IPS-20b (cell line): ENCODE measurements around the gene CCDC146.
"Not testable (repeated sequence)": the region's sequence is repeated elsewhere in the genome, so short reads cannot be mapped to it uniquely, and the experiment has no call there.

Experiments used
- H3K27ac ChIP-seq: one replicate; pipeline ENCODE4 v1.5.1; 2013; ENCODE audit warnings: low read length
- H3K27me3 ChIP-seq: 2 replicates; pipeline ENCODE4 v1.6.1; 2013; ENCODE audit warnings: mild to moderate bottlenecking, low read length, inconsistent platforms; ENCODE audit not compliant: insufficient read depth
- H3K36me3 ChIP-seq: 2 replicates; pipeline ENCODE4 v1.6.1; 2013; ENCODE audit warnings: low read depth, mild to moderate bottlenecking, inconsistent platforms, low read length, moderate library complexity; ENCODE audit not compliant: insufficient read depth
- H3K4me1 ChIP-seq: 2 replicates; pipeline ENCODE4 v1.6.1; 2013; ENCODE audit warnings: mild to moderate bottlenecking, control low read depth, inconsistent platforms, low read length, moderate library complexity; ENCODE audit not compliant: insufficient read depth
- H3K4me3 ChIP-seq: 2 replicates; pipeline ENCODE4 v1.5.1; 2013; ENCODE audit warnings: mild to moderate bottlenecking, low read length, inconsistent platforms
- H3K9ac ChIP-seq: 2 replicates; pipeline ENCODE4 v1.6.1; 2013; ENCODE audit warnings: low read depth, mild to moderate bottlenecking, inconsistent platforms, low read length, moderate library complexity
- H3K9me3 ChIP-seq: 2 replicates; pipeline ENCODE4 v1.6.1; 2013; ENCODE audit warnings: mild to moderate bottlenecking, low read depth, low read length, inconsistent platforms; ENCODE audit not compliant: insufficient read depth

Gene CCDC146

GRCh38 chr7:77157034-77157433, 34.6 kb downstream of the CCDC146 start:
- not testable (repeated sequence) for H3K4me1 ChIP-seq, H3K4me3 ChIP-seq, H3K27ac ChIP-seq

DNA sequence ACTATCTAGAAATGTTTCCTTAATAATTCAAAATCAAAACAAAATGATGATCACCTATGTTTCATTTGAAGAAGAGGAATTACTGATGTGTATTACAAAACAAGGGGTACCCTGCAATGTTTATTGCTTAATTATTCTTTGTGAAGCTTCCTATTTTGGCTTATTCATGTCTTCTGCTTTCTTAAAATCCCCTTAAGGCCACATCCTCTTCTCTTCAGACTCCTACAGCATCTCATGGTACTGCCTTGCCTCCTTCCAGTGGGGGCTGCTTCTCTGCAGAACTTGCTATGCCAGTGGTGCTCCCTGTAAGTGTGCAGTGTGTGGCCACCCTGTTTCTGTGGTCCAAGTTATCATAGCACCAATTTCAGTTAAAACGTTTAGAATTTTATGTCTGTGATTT, 35.0 kb downstream of the CCDC146 start:
- no peak overlapping the region for H3K27ac ChIP-seq
- H3K9ac ChIP-seq, result no peak overlapping the region
- no peaks in the 10 kb centered on the region for H3K36me3 ChIP-seq
- no peak overlapping the region for H3K4me3 ChIP-seq
- H3K4me1 ChIP-seq, result no peaks in the 10 kb centered on the region
- no peaks in the 10 kb centered on the region for H3K27me3 ChIP-seq
- H3K9me3 ChIP-seq, result no peaks in the 10 kb centered on the region

More at GRCh38 chr7:77157034-77157433, 34.6 kb downstream of the CCDC146 start:
- H3K9ac ChIP-seq, H3K36me3 ChIP-seq, H3K27me3 ChIP-seq, H3K9me3 ChIP-seq: not testable (repeated sequence)

DNA sequence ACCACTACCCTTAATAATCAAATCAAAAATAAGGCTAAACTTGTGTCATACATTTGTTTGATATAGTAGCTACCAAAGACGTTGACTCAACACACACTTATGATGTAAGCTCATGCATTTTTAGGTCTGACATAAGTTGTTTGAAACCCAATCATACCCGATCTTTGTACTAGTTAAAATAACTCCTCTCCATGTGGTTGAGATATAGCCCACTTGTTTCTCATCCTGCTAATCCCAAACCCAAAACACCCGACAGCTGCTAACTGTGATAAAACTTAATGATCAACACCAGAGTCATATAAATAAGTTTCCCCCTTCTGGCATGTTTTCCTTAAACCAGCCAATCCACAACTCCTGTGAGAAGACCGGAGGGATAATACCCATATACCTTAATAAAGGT, 48.7 kb downstream of the CCDC146 start:
- H3K27ac ChIP-seq, H3K9me3 ChIP-seq, H3K36me3 ChIP-seq, H3K27me3 ChIP-seq, H3K4me3 ChIP-seq, H3K4me1 ChIP-seq, H3K9ac ChIP-seq: not testable (repeated sequence)

DNA sequence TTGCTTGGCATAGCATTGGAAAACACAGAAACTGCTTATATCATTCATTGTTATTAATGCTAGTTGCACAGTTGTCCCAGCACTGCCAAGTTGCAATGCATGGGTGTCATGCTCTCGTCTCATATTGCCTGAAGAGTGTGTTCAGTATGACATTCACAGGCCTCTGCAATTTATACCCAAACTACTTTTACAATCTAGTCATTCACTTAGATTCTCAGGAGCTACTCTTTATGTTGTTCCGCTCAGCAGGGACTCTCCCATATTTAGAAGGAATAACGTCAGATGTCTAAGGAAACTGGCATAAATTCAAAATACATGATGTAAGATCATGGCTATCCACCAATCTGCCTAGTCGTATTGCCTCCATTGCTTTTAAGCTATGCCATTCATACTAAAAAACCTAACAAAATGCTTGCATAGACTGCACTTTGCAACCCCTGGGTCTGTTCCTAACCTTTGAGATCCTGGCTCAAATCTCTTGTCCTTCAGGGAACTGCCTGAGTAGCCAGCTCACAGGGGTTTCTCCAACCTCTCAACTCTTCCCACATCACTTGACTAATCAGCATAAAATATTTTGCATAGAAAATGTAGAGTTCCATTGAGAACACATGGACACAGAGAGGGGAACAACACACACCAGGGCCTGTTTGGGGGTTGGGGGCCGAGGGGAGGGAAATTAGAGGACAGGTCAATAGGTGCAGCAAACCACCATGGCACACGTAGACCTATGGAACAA, 50.2 kb downstream of the CCDC146 start:
- H3K4me1 ChIP-seq, H3K36me3 ChIP-seq, H3K9ac ChIP-seq, H3K4me3 ChIP-seq, H3K9me3 ChIP-seq, H3K27ac ChIP-seq, H3K27me3 ChIP-seq: not testable (repeated sequence)

DNA sequence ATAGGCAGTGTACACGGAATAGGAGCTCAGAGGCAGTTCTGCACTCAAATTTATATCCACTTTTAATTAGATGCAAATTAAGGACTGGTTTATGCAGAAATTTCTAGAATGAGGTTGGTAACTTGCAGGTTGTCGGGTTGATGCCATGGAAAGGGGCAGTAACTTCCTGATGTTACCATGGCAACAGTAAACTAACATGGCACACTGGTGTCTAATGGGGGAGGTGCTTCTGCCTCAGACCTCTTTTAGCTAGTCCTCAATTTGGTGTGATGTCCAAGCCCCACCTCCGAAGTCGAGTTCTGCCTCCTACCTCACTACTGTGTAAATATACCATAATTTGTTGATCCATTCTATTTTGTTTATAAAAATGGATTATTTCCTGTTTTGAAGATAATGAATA, 52.0 kb downstream of the CCDC146 start:
- H3K4me1 ChIP-seq, H3K36me3 ChIP-seq, H3K9me3 ChIP-seq, H3K9ac ChIP-seq, H3K27me3 ChIP-seq, H3K27ac ChIP-seq, H3K4me3 ChIP-seq: not testable (repeated sequence)

DNA sequence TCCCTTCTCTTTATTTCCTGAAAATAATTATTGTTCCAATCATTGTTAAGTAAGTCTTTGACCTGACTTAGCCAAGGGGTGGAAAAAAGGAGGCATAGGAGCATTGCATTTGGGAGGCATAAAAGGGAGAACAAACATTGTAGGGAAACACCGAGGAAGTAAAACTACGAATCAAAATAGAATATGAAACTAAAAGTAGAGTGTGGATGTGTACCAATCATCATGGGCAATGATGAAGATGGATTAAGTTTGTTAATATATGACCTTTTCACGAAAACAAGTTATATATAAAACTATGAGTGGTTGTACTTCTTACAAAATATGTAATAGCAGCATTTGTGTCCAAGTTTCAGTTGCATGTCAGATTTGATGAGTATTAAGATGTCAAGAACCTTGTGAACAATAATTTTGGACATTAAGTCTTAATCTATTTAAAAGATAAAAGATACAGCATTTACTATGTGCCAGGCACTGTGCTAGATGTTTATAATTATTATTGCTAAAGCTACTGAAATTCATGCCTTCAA, 52.9 kb downstream of the CCDC146 start:
- not testable (repeated sequence) for H3K27ac ChIP-seq, H3K36me3 ChIP-seq, H3K27me3 ChIP-seq, H3K4me3 ChIP-seq, H3K9me3 ChIP-seq, H3K9ac ChIP-seq, H3K4me1 ChIP-seq

DNA sequence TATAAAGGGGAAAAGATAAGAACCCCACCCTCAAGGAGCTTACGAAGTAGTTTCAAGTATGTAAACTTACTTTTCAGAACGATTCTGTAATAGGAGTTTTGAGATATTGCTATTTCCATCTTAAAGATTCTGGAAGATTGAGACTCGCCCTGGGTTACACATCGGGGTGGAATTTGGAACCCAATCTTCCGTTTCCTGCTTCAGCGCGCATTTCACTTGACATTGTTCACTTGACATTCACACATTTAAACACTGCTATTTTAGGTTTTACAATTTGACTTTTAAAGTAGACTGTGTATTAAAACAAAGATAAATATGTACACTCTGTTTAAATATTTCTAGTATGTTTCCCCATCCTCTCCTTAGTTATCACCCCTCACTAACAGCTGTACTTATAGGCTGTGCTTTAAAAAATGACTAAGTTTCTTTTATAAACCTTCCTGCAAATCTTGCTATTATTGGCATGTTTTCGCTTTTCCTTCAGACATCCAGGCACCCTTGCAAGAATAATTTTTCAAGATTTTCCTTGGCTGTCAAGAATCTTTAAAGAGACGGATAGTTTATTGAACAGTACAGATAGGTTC, 55.0 kb downstream of the CCDC146 start:
- H3K9ac ChIP-seq, H3K4me3 ChIP-seq, H3K27me3 ChIP-seq, H3K27ac ChIP-seq, H3K9me3 ChIP-seq, H3K4me1 ChIP-seq, H3K36me3 ChIP-seq: not testable (repeated sequence)

DNA sequence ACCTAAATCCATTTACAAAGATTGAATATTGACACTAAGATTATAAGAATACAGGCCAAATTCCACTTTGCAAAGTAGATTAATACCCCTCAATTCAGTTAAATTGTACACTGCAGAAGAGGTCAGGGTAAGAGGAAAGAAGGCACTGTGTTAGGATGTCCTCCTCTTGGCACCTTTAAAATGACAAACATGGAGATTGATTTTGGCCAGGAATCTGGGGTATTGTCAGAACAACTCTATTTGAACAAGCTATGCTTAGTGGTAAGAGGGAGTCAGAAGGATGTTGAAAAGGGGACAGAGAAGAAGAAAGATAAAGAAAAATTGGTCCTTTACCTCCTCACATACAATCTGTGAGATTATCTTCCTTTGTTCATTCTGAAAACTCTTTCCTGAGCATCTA, 55.6 kb downstream of the CCDC146 start:
- not testable (repeated sequence) for H3K4me3 ChIP-seq, H3K36me3 ChIP-seq, H3K9me3 ChIP-seq, H3K4me1 ChIP-seq, H3K27ac ChIP-seq, H3K9ac ChIP-seq, H3K27me3 ChIP-seq

DNA sequence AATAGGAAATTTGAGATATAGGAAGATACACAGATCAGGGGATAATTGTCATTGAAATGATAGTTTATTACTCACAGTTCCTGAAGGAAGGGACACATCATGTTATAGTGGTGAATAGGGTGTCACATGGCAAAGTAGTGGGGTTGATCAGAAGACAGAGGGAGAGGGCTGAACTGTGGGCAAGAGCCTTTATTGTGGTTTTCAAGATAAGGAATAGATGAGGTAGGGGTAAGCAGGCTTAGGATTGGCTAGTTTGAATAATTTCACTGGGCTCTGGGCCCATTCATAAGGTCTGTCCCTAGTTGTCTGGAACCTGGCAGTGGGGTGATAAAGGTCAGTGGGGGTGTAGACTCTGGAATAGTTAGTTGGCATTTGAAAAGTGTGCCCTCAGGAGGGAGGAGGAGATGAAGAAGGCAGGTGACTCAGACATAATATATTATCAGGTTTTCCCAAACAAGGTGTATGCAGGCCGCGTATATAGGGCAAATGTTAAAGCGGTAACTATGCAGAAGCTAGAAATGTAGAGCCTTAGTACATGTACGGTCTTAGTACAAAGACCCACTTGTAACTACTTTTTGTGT, 58.7 kb downstream of the CCDC146 start:
- Histone ChIP-seq H3K4me3 (no peak overlapping the region), H3K36me3 (no peaks in the 10 kb centered on the region), H3K9me3 (no peaks in the 10 kb centered on the region), H3K27me3 (no peaks in the 10 kb centered on the region), H3K4me1 (no peaks in the 10 kb centered on the region), H3K27ac (no peak overlapping the region), H3K9ac (no peak overlapping the region)

DNA sequence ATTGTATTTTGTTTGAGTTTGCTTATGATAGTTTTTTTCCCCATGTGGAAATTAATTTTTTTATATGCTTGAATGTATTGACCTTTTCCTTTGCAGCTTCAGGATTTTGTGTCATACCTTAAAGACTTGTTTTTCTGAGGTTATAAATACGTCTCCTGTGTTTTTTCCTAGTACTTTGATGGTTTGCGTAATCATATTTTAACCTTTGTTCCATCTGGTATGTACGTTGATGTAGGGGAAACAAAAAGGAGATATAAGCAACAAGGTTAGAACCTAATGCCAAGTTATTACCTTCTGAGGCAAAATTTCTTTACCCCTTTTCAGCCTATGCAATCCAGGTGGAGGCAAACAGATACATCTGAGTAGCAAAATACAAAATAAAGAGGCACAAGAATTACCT, 59.3 kb downstream of the CCDC146 start:
- no peak overlapping the region for H3K4me3 ChIP-seq
- H3K36me3 ChIP-seq, result no peaks in the 10 kb centered on the region
- no peaks in the 10 kb centered on the region for H3K4me1 ChIP-seq
- no peaks in the 10 kb centered on the region for H3K9me3 ChIP-seq
- no peak overlapping the region for H3K27ac ChIP-seq
- H3K27me3 ChIP-seq, result no peaks in the 10 kb centered on the region
- no peak overlapping the region for H3K9ac ChIP-seq

DNA sequence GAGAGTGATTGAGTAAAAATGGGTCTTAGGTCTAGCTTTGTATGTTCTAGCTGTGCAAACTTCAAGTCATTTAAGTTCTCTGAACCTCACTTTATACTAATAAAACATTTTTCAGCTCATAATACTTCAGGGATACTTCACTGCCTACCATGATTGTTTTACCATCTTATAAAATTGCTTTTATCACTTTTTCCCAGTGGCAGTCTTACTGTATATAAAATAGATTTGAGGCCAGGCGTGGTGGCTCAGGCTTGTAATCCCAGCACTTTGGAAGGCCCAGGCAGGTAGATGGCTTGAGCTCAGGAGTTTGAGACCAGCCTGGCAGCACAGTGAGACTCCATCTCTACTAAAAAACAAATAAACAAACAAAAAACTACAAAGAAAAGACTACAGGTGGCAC, 59.8 kb downstream of the CCDC146 start:
- no peaks in the 10 kb centered on the region for H3K4me1 ChIP-seq
- no peaks in the 10 kb centered on the region for H3K27me3 ChIP-seq
- no peak overlapping the region for H3K27ac ChIP-seq

DNA sequence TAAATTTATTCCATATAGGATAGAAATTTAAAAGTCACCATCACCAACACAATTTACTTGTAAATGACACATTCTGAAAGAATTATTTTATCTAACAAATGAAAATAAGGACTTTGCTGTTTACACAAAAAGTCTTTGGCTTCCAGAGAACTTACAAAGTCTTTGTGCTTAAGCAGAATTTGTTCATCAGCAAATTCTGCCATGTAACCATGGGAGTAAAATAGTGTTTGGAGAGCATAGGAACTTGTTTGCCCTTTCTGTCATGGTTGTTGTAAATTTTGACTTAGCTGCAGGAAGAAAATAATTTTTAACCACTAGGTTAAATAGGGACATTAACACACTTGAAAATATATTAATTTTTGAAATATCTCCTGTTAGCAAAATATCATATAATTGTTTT, 62.0 kb downstream of the CCDC146 start:
- Histone ChIP-seq H3K36me3 (no peaks in the 10 kb centered on the region), H3K9ac (no peak overlapping the region), H3K4me3 (no peak overlapping the region), H3K4me1 (no peaks in the 10 kb centered on the region), H3K27ac (no peak overlapping the region), H3K9me3 (no peaks in the 10 kb centered on the region), H3K27me3 (no peaks in the 10 kb centered on the region)

More for the DNA sequence above, 59.8 kb downstream of the CCDC146 start:
- no peak overlapping the region for H3K9ac ChIP-seq
- no peaks in the 10 kb centered on the region for H3K36me3 ChIP-seq
- H3K9me3 ChIP-seq, result no peaks in the 10 kb centered on the region
- no peak overlapping the region for H3K4me3 ChIP-seq
